ENCODE data around the gene MAP4K4.

DNA sequence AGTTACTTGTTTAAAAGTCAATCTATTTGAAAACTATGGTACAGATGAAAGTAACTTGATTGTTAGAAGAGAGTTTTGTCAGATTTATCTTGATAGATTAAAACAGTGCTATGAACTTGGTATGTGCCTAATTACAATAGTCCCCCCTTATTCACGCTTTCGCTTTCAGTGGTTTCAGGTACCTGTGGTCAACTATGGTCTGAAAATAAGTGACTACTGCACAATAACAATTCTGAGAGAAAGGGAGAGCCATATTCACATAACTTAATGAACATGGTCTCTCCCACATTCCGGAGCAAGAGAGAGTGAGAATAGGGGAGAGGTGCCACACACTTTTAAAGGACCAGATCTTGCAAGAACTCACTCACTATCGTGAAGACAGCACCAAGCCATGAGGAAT, 13.2 kb upstream of the MAP4K4 start:
- TF ChIP-seq EZH2phosphoT487 (IDR thresholded peaks at IDR 0.05; ENCODE audit: low read length): no peak
- TF ChIP-seq, protein P1, sequence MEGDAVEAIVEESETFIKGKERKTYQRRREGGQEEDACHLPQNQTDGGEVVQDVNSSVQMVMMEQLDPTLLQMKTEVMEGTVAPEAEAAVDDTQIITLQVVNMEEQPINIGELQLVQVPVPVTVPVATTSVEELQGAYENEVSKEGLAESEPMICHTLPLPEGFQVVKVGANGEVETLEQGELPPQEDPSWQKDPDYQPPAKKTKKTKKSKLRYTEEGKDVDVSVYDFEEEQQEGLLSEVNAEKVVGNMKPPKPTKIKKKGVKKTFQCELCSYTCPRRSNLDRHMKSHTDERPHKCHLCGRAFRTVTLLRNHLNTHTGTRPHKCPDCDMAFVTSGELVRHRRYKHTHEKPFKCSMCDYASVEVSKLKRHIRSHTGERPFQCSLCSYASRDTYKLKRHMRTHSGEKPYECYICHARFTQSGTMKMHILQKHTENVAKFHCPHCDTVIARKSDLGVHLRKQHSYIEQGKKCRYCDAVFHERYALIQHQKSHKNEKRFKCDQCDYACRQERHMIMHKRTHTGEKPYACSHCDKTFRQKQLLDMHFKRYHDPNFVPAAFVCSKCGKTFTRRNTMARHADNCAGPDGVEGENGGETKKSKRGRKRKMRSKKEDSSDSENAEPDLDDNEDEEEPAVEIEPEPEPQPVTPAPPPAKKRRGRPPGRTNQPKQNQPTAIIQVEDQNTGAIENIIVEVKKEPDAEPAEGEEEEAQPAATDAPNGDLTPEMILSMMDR (IDR thresholded peaks at IDR 0.05; ENCODE audit: low read length): no peak
